SIG-M5 (cell line): ENCODE measurements around the gene TEX11.
"Not testable (repeated sequence)": the region's sequence is repeated elsewhere in the genome, so short reads cannot be mapped to it uniquely, and the experiment has no call there.

Experiments
- DNase-seq: peaks from one replicate; lab custom pipeline; 2025; lab: John Stamatoyannopoulos, UW

TEX11 gene

GRCh38 chrX:70908541-70908940, at the start of gene TEX11:
Gene TEX11 (minus strand): TSS chrX:70908711. CDS start chrX:70907789, 922 bp downstream.
- DNase-seq, result no peak

DNA sequence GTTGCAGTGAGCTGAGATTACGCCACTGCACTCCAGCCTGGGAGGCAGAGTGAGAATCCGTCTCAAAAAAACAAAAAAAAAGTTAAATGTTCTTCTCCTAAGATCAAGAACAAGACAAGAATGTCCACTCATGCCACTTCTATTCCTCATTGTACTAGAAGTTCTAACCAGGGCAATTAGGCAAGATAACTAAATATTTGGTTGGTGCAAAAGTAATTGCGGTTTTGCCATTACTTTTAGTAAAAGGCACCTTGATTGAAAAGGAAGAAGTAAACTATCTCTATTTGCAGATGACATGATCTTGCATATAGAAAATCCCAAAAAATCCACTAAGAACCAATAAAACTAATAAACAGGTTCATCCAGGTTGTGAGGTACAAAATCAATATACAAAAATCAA, 46.4 kb upstream of the TEX11 start:
- no peak for DNase-seq

- DNase-seq, result no peak
These were observed 15.9 kb upstream of the TEX11 start for GRCh38 chrX:70924294-70924911.

GRCh38 chrX:70922774-70923473, 14.4 kb upstream of the TEX11 start:
- DNase-seq, result no peak

DNA sequence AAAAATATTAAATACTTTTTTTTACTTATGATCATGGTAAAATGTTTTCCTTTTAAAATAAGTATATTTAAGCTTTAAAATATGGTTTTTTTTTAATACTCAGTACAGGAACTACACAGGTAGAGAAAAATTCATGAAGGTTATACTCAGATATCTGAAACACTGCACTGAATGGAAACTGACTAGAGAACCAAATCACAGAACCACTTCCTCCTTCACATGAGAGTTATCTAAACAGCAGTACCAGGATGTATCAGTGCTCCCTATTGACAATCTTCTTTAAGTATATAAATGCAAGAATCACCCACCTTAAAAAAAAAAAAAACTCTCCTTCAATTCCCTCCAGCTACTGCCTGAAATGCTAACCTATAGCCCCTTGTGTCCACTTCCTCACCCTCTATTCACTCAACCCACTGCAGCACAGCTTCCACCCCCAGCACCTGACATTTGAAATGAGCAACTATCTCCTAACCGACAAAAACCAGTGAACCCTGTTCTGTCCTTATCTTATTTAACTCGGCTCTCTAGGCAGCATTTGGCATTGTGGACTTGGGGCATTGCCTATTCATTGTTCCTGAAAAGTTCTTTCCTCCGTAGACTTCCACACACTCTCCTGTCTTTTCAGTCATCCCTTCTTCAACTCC, 13.3 kb upstream of the TEX11 start:
- DNase-seq, result no peak

GRCh38 chrX:70916754-70917153, 8.2 kb upstream of the TEX11 start:
- DNase-seq, result no peak

DNA sequence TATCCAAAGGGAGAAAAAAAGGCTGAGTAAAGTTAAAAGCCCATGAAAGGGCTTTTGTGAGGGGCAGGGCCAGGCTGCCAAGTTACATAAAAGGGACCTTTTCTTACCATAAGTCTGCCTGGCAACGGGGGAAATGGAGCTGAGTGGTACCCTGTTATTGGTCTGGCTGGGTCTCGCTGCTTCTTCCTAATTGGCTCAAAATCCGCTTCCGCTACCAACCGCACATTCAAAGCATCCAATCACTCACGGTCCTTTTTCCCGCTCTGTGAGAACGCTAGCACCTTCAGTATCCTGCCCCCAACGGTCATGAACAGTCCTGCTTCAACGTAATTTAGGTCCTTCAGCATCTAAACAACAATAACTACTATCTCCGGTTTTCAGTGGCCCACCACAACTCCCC, 611 bp downstream of the TEX11 start:
- DNase-seq, result no peak

- no peak for DNase-seq
These were observed 7.0 kb downstream of the TEX11 start for GRCh38 chrX:70901465-70901864.

GRCh38 chrX:70890441-70890840, 18.1 kb downstream of the TEX11 start:
- DNase-seq, result not testable (repeated sequence)

DNA sequence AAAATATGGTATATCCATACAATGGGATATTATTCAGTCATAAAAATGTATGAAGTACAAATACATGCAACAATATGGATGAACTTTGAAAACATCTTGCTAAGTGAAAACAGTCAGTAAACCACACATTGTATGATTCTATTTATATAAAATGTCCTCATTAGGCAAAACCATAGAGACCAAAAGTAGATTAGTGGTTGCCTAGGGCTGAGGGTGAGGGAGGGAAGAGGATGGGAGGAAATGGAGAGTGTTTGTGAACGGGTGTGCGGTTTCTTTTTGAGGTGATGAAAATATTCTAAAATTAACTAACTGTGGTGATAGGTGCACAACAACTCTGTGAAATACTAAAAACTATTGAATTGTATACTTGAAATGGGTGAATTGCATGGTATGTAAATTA, 29.6 kb downstream of the TEX11 start:
- no peak for DNase-seq

- DNase-seq, result no peak
These were observed 56.2 kb downstream of the TEX11 start for GRCh38 chrX:70852294-70852693.

- DNase-seq, result not testable (repeated sequence)
These were observed 64.4 kb downstream of the TEX11 start for GRCh38 chrX:70844081-70844480.

- DNase-seq, result not testable (repeated sequence)
These were observed 64.9 kb downstream of the TEX11 start for GRCh38 chrX:70843620-70844019.

DNA sequence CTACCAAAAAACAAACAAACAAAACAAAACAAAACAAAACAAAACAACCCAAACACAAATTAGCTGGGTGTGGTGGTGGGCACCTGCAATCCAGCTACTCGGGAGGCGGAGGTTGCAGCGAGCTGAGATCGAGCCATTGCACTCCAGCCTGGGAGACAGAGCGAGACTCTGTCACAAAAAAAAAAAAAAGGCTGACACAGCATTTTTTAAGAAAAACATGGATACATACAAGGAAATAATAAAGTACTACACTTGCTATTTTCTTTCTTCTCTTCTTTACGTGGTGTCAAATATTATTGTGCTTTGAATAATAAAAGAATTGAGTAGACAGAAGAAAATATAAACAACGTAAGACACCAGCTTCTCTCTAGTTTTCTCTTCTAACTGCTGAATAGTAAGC, 73.9 kb downstream of the TEX11 start:
- DNase-seq, result no peak

DNA sequence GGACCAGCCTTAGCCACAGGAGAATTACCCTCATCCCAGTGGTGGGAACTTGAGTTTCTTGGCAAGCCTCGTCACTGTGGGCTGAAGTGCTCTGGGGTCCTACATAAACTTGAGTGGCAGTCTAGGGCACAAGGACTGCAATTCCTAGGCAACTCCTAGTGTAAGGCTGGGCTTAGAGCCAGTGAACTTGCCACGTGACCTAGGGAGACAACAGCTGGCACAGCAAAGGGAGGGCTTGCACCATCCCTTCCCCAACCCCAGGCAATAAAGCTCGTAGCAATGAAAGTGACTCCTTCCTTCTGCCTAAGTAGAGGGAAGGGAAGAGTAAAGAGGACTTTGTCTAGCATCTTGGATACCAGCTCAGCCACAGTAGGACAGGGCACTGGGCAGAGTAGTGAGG, 81.8 kb downstream of the TEX11 start:
- no peak for DNase-seq

GRCh38 chrX:70825366-70825765, 83.1 kb downstream of the TEX11 start:
- DNase-seq, result no peak

GRCh38 chrX:70808942-70809940, 99.3 kb downstream of the TEX11 start:
- DNase-seq, result no peak

DNA sequence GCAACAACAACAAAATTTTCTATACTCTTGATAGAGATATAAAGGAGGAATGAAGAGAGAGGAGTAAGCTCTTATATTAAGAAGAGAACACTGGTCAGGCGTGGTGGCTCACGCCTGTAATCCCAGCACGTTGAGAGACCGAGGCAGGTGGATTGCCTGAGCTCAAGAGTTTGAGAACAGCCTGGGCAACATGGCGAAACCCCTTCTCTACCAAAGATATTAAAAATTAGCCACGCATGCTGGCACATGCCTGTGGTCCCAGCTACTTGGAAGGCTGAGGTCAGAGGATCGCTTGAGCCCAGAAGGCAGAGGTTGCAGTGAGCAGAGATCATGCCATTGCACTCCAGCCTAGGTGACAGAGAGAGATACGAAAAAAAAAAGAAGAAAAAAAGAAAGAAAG, 102.4 kb downstream of the TEX11 start:
- DNase-seq, result no peak

DNA sequence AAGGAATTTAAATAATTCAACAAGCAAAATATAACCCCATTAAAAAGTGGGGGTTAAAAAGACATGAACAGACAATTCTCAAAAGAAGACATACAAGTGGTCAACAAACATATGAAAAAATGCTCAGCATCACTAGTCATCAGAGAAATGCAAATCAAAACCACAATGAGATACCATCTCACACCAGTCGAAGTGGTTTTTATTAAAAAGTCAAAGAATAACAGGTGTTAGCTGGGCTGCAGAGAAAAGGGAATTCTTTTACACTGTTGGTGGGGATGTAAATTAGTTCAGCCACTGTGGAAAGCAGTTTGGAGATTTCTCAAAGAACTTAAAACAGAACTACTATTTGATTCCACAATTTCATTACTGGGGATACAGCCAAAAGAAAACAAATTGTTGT, 111.8 kb downstream of the TEX11 start:
- not testable (repeated sequence) for DNase-seq

DNA sequence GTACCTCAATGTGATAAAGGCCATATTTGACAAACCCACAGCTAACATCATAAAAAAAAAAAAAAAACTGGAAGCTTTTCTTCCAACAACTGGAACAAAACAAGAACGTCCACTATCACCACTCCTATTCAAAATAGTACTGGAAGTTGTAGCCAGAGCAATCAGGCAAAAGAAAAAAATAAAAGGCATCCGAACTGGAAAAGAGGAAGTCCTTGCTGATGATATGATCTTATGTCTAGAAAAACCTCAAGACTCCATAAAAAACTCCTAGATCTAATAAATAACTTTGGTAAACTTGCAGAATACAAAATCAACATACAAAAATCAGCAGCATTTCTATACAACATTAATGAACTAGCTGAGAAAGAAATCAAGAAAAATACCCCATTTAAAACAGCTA, 134.3 kb downstream of the TEX11 start:
- no peak for DNase-seq

- no peak for DNase-seq
These were observed 138.8 kb downstream of the TEX11 start for GRCh38 chrX:70769659-70770227.

- no peak for DNase-seq
These were observed 146.2 kb downstream of the TEX11 start for GRCh38 chrX:70762285-70762684.
